ENCODE data around the gene FRMD5. TPM values are rescaled to one million over a fixed set of nuclear protein-coding genes. Genes with fewer than 3 reads are reported as not detected.

FRMD5 gene
- polyA plus RNA-seq, 2 of the 4 experiments (the other 2 are of a cell fraction): 2.5 to 3.6 TPM

DNA sequence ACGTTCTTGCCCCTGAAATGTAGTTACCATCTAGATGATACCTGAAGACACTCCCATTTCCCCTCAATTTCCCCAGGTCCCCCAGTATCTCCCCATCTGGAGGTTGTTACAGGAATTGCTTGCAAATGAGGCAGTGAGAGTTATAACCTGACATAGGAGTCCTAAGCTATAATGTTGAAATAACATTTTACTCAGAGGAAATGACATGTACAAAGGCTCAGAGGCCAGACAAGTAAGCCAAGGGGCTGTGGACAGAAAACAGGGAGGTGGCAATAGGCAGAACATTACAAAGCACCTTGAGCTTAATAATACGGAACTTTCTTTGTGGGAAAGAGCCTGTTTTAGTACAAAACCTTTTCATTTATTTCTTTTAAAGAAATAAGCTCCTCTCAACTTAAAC, 171.9 kb downstream of the FRMD5 start:
- H3K4me1 ChIP-seq: peaks cover 1% of the 10 kb centered on the region
- TF ChIP-seq NFE2L2 (conservative IDR thresholded peaks at IDR 0.05; ENCODE audit: low read length) (no peak), TFCP2L1 (CRISPR knock-in tag; IDR thresholded peaks at IDR 0.05) (no peak), GATA3 (IDR thresholded peaks at IDR 0.05; ENCODE audit: borderline replicate concordance) (no peak), RFX5 (IDR thresholded peaks at IDR 0.05) (no peak), HOXB13 (CRISPR knock-in tag; IDR thresholded peaks at IDR 0.05; ENCODE audit: low read depth) (no peak), ZNF302 (CRISPR knock-in tag; IDR thresholded peaks at IDR 0.05) (no peak), POLR2AphosphoS2 (conservative IDR thresholded peaks at IDR 0.05; ENCODE audit: low read length) (no peak), HEYL (CRISPR knock-in tag; IDR thresholded peaks at IDR 0.05) (no peak), KDM1A (IDR thresholded peaks at IDR 0.05; ENCODE audit: low read depth) (no peak), CBX2 (IDR thresholded peaks at IDR 0.05; ENCODE audit: borderline replicate concordance, low read depth) (no peak), CHD2 (IDR thresholded peaks at IDR 0.05; ENCODE audit: low read length, partially characterized antibody) (no peak), MYC (IDR thresholded peaks at IDR 0.05; ENCODE audit: borderline replicate concordance, low read length) (no peak), EHF (CRISPR knock-in tag; IDR thresholded peaks at IDR 0.05) (no peak), EP300 (IDR thresholded peaks at IDR 0.05) (no peak)
- TF ChIP-seq, protein P1, sequence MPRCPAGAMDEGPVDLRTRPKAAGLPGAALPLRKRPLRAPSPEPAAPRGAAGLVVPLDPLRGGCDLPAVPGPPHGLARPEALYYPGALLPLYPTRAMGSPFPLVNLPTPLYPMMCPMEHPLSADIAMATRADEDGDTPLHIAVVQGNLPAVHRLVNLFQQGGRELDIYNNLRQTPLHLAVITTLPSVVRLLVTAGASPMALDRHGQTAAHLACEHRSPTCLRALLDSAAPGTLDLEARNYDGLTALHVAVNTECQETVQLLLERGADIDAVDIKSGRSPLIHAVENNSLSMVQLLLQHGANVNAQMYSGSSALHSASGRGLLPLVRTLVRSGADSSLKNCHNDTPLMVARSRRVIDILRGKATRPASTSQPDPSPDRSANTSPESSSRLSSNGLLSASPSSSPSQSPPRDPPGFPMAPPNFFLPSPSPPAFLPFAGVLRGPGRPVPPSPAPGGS (IDR thresholded peaks at IDR 0.05): no peak
- peaks cover 8% of the 10 kb centered on the region; the same call in 2 of the 3 replicates for H3K9me3 ChIP-seq
- H3K27ac ChIP-seq: no peak overlapping the region
- ChIA-PET CTCF (interaction anchor here (0.7 to 1.0 kb wide), 2 partner anchors 28 to 103 kb away, joined by 3 to 4 read pairs; no protein-coding TSS in a partner anchor), POLR2A (no interaction called here)
- FAIRE-seq (no peak), ATAC-seq (no peak), DNase-seq (ENCODE audit: low read depth in 1 of 2, low spot score in 1 of 2) (no peak)
- 66% methylated on average over 2 of the region's 2 CpGs for WGBS (ENCODE audit: missing lambda C conversion rate)
- no peak overlapping the region for H3K4me3 ChIP-seq
- H3K4me2 ChIP-seq: no peak overlapping the region

DNA sequence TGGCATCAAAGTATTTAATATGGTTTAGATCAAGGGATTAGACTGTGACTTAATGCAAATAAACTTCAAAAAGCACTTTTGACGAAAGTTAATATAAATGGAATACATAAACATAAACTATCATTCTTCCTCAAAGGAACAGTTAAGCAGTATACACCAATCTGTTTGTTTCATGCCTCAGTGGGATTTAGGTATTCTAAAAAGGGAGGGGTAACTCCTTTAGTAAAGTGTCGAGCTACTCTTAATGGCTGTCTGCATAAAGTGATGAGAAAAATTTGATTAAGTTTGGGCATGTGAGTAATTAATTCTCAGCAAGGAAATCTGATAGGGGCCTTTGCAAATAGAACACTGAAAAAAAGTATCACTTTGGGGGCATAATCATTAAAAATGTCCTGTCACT, 176.9 kb downstream of the FRMD5 start:
- DNase-seq (ENCODE audit: low read depth in 1 of 2, low spot score in 1 of 2) (no peak), ATAC-seq (no peak), FAIRE-seq (no peak)
- no peak for TF ChIP-seq HDAC2 (IDR thresholded peaks at IDR 0.05)
- 81% methylated on average over 2 of the region's 2 CpGs for WGBS (ENCODE audit: missing lambda C conversion rate)
- CTCF ChIA-PET: interaction anchor here (0.6 to 1.0 kb wide), 2 partner anchors 9 to 67 kb away, joined by 3 read pairs; no protein-coding TSS in a partner anchor
- POLR2A ChIA-PET: no interaction called here
- H3K4me1 ChIP-seq: no peaks in the 10 kb centered on the region
- H3K27ac ChIP-seq: no peak overlapping the region
- no peak overlapping the region for H3K4me2 ChIP-seq
- H3K4me3 ChIP-seq: no peak overlapping the region
- peaks cover 7% of the 10 kb centered on the region; the same call in 1 of the 3 replicates for H3K9me3 ChIP-seq

DNA sequence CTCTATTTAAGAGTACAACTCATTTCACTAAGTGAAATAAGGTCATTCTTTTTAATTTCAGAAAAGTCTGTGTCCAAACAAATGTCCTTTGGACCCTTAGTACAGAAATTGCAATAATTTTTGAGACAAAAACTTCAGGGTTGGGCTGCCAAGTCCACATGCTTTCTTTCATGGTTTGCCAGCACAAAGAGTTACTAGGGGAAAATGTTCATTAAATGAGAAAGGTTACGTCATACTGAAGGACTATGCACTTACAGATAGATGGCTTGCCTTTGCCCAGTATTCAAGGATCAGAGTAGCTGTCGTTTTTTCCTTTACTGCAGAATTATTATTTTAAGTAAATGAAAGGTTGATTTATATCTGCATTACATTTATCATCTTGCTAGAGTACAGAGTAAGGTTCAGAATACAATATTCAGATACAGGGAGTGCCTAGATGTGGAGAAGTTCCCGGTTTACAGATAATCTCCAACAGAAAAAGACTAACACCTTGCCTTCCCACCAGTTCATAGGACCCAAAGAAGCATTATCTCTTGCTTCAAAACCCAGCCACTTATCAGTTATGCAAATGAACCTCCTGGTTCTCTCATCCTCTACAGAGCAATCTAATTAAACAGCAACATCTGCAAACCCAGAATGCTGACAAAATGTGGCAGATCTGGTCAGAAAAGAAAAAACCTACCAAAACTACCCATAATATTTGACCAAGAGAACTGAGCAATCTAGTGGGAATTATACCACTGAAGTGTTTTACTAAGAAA, 179.3 kb downstream of the FRMD5 start:
- ATAC-seq: no peak
- CTCF ChIA-PET: no interaction called here

More for the DNA sequence above, 179.3 kb downstream of the FRMD5 start:
- DNase-seq (ENCODE audit: low read depth in 1 of 2, low spot score in 1 of 2): no peak
- Histone ChIP-seq H3K4me2 (no peak overlapping the region), H3K9me3 (no peaks in the 10 kb centered on the region), H3K27ac (no peak overlapping the region), H3K4me3 (no peak overlapping the region), H3K4me1 (no peaks in the 10 kb centered on the region; the same call in 2 of the 3 replicates)
- FAIRE-seq: no peak
- TF ChIP-seq RNF2 (IDR thresholded peaks at IDR 0.05; ENCODE audit: borderline replicate concordance, low read depth) (no peak), JUNB (IDR thresholded peaks at IDR 0.05) (no peak), ZNF302 (CRISPR knock-in tag; IDR thresholded peaks at IDR 0.05) (no peak), EP300 (IDR thresholded peaks at IDR 0.05) (no peak), KDM1A (IDR thresholded peaks at IDR 0.05; ENCODE audit: low read depth) (no peak), GATA3 (IDR thresholded peaks at IDR 0.05; ENCODE audit: borderline replicate concordance) (no peak), FOSL2 (IDR thresholded peaks at IDR 0.05) (no peak), FOSL2 (CRISPR knock-in tag; IDR thresholded peaks at IDR 0.05) (no peak)
- TF ChIP-seq, protein P1 (IDR thresholded peaks at IDR 0.05): no peak
- TF ChIP-seq, protein P2, sequence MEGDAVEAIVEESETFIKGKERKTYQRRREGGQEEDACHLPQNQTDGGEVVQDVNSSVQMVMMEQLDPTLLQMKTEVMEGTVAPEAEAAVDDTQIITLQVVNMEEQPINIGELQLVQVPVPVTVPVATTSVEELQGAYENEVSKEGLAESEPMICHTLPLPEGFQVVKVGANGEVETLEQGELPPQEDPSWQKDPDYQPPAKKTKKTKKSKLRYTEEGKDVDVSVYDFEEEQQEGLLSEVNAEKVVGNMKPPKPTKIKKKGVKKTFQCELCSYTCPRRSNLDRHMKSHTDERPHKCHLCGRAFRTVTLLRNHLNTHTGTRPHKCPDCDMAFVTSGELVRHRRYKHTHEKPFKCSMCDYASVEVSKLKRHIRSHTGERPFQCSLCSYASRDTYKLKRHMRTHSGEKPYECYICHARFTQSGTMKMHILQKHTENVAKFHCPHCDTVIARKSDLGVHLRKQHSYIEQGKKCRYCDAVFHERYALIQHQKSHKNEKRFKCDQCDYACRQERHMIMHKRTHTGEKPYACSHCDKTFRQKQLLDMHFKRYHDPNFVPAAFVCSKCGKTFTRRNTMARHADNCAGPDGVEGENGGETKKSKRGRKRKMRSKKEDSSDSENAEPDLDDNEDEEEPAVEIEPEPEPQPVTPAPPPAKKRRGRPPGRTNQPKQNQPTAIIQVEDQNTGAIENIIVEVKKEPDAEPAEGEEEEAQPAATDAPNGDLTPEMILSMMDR (IDR thresholded peaks at IDR 0.05): no peak
- 63% methylated on average over 3 of the region's 3 CpGs for WGBS (ENCODE audit: missing lambda C conversion rate)
- POLR2A ChIA-PET: no interaction called here
